ENCODE measurements around the gene AK1. TPM values are rescaled to one million over a fixed set of nuclear protein-coding genes. Genes with fewer than 3 reads are reported as not detected.
A peak's percentile ranks its signal among the peaks of the same experiment; 100 is the strongest.

Gene AK1
- total and polyA plus RNA-seq, 2 donors (not counting 3 experiments of a cell fraction or from before 2014, with no cell fraction given) = 115 to 148 TPM

DNA sequence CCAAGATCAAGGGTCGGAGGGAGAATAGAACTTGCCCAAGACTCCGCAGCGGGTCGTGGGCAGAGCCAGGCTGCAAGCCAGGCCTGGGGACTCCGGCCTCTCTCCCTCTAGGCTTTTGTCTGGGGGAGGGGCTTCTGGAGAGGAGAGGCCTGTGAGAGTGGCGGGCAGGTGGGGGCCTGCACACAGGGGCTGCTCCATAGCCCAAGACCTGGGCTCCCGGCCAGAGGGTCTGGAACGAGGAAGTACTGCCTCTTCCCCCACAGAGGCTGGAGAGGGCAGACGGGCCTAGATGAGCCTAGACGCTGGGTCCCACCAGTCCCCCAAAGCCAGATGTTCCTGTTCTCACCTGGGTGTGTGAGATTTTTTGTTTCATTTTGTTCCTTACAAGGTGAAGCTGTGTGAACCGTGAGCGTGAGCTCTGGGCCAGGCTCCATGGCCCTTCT is 27.1 kb upstream of the AK1 start:
- ChIA-PET CTCF (interaction anchor here (1.1 kb wide), 1 partner anchor 12 kb away, joined by 3 read pairs; the partner anchor contains the start of gene ST6GALNAC4), POLR2A (interaction anchor here (0.6 kb wide), 1 partner anchor 19 kb away, joined by 3 read pairs; no protein-coding TSS in a partner anchor)
- H4K20me1 ChIP-seq (replicated peaks; ENCODE audit: control insufficient read depth, extremely low read depth, insufficient read depth, low read length) = no peaks in the 10 kb centered on the region
- no TSS peak for BruUV-seq (replicated peaks)
- H3K4me1 ChIP-seq (ENCODE audit: control insufficient read depth, extremely low read depth, insufficient read depth, low read length) = peaks cover 46% of the 10 kb centered on the region
- peaks cover 0 to under 1% of the 10 kb centered on the region in 2 experiments for H3K36me3 ChIP-seq (ENCODE audit: control insufficient read depth in 2 of 2, extremely low read depth in 1 of 2, insufficient read depth in 2 of 2, low read length in 2 of 2)
- H3K4me3 ChIP-seq (replicated peaks in 1 of 3; ENCODE audit: insufficient read depth in 1 of 3, low read depth in 1 of 3, low read length in 3 of 3) = no peak overlapping the region
- peak overlapping the region; percentile 10 for H3K9ac ChIP-seq (replicated peaks; ENCODE audit: extremely low read depth, insufficient read depth, low read length)
- no peaks in the 10 kb centered on the region for H3K9me3 ChIP-seq (replicated peaks; ENCODE audit: control insufficient read depth, insufficient read depth, low read length)
- H3K27ac ChIP-seq (ENCODE audit: insufficient read depth, low read depth, low read length) = peak overlapping the region; percentile 63
- no peak overlapping the region for H3K4me2 ChIP-seq (ENCODE audit: insufficient read depth, low read length)
- no peaks in the 10 kb centered on the region for H3K27me3 ChIP-seq (ENCODE audit: control insufficient read depth in 2 of 2, insufficient read depth in 2 of 2, low read length in 2 of 2)
- FAIRE-seq (peak; percentile 21), DNase-seq (ENCODE audit: low read depth, low spot score) (peak; percentile 52)
- H3K9me1 ChIP-seq (replicated peaks; ENCODE audit: control insufficient read depth, extremely low read depth, insufficient read depth, low read length) = no peaks in the 10 kb centered on the region
- intact Hi-C loops (cut with micrococcal nuclease) (no loop called here), dilution Hi-C loops (cut with MboI; ENCODE audit: extremely low pct_ligation_motif_present, low sequenced_read_pairs) (no loop called here)
- no peaks in the 10 kb centered on the region for H3K79me2 ChIP-seq (ENCODE audit: control insufficient read depth, insufficient read depth, low read length)
- peak overlapping the region; percentile 20 for H2AFZ ChIP-seq (ENCODE audit: low read depth, low read length)
- TF ChIP-seq MYC (IDR thresholded peaks at IDR 0.05; ENCODE audit: low read depth, low read length) (no peak), JUN (IDR thresholded peaks at IDR 0.05; ENCODE audit: borderline replicate concordance, insufficient read depth, insufficient read length, low read depth) (no peak), GATA2 (IDR thresholded peaks at IDR 0.05; ENCODE audit: insufficient read depth, insufficient read length, low read depth, low read length) (no peak)

DNA sequence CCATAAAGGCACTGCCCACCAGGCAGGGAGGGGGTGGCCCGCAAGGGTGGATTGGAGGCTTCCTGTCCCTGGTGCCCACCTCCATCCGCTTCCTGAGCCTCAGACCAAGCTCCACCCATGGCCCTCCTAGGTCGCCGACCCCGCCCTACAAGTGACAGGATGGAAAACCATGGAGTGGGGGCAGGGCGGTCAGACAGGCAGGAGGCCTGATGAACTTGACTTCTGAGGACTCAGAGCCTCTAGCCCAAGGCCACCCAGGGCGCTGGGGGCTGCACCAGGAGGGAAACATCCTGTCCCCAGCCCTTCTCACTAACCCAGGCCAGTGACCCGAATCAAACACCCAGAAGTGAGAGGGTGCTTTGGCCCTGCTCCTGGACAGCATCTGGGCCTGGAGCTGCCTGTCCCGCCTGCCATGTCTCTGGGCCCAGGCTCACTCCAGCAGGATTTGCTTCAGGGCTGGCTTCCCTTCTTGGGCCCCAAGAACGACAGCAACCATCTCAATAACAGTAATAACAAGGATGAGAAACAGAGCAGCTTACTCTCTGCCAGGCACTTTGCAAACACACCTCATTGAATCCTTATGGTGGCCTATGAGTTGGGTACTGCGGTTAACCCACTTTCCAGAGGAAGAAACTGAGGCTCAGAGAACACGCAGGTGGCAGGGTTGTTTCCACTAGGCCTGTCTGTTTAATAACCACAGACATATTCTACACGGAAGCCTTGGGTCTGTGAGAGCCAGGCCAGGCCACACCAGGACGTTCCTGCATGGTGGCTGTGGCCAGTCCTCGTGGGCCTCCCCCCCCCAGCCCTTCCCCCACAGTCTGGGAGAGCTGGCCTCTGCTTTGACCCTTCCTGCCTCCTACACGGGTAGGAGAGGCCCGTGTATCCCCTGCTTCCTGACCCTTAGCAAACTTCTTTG is 26.3 kb upstream of the AK1 start:
- H3K4me2 ChIP-seq (ENCODE audit: insufficient read depth, low read length) = peak overlapping the region; percentile 36
- FAIRE-seq = peak; percentile 94
- ChIA-PET CTCF (interaction anchor here (1.1 kb wide), 1 partner anchor 13 kb away, joined by 3 read pairs; the partner anchor contains the start of gene ST6GALNAC4), POLR2A (interaction anchor here (0.6 kb wide), 1 partner anchor 18 kb away, joined by 3 read pairs; no protein-coding TSS in a partner anchor)
- no peaks in the 10 kb centered on the region for H4K20me1 ChIP-seq (replicated peaks; ENCODE audit: control insufficient read depth, extremely low read depth, insufficient read depth, low read length)
- intact Hi-C loops (cut with micrococcal nuclease) = no loop called here
- H3K9me1 ChIP-seq (replicated peaks; ENCODE audit: control insufficient read depth, extremely low read depth, insufficient read depth, low read length) = no peaks in the 10 kb centered on the region
- no peaks in the 10 kb centered on the region for H3K27me3 ChIP-seq (ENCODE audit: control insufficient read depth in 2 of 2, insufficient read depth in 2 of 2, low read length in 2 of 2)
- BruUV-seq (replicated peaks) = no TSS peak
- no peak for TF ChIP-seq GATA2 (IDR thresholded peaks at IDR 0.05; ENCODE audit: insufficient read depth, insufficient read length, low read depth, low read length)
- TF ChIP-seq, protein P1, sequence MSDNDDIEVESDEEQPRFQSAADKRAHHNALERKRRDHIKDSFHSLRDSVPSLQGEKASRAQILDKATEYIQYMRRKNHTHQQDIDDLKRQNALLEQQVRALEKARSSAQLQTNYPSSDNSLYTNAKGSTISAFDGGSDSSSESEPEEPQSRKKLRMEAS (IDR thresholded peaks at IDR 0.05; ENCODE audit: insufficient read depth, insufficient read length) = no peak
- no peak for TF ChIP-seq EZH2 (IDR thresholded peaks at IDR 0.05; ENCODE audit: borderline replicate concordance, low read depth, low read length, severe bottlenecking)
- no peak for TF ChIP-seq JUN (IDR thresholded peaks at IDR 0.05; ENCODE audit: borderline replicate concordance, insufficient read depth, insufficient read length, low read depth)
- no peak for TF ChIP-seq FOS (IDR thresholded peaks at IDR 0.05; ENCODE audit: borderline replicate concordance, insufficient read depth, low read length)
- peak; percentile 35 for TF ChIP-seq POLR2AphosphoS5 (IDR thresholded peaks at IDR 0.05; ENCODE audit: insufficient read depth, low read depth, low read length)
- no peak for TF ChIP-seq MYC (IDR thresholded peaks at IDR 0.05; ENCODE audit: low read depth, low read length)
- TF ChIP-seq, protein P2, sequence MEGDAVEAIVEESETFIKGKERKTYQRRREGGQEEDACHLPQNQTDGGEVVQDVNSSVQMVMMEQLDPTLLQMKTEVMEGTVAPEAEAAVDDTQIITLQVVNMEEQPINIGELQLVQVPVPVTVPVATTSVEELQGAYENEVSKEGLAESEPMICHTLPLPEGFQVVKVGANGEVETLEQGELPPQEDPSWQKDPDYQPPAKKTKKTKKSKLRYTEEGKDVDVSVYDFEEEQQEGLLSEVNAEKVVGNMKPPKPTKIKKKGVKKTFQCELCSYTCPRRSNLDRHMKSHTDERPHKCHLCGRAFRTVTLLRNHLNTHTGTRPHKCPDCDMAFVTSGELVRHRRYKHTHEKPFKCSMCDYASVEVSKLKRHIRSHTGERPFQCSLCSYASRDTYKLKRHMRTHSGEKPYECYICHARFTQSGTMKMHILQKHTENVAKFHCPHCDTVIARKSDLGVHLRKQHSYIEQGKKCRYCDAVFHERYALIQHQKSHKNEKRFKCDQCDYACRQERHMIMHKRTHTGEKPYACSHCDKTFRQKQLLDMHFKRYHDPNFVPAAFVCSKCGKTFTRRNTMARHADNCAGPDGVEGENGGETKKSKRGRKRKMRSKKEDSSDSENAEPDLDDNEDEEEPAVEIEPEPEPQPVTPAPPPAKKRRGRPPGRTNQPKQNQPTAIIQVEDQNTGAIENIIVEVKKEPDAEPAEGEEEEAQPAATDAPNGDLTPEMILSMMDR (IDR thresholded peaks at IDR 0.05; ENCODE audit: extremely low read depth in 1 of 2, insufficient read depth in 1 of 2, low read depth in 1 of 2, low read length in 2 of 2) = no peak
- TF ChIP-seq POLR2A (IDR thresholded peaks at IDR 0.05; ENCODE audit: low read depth, low read length) = peak; percentile 22
- peak overlapping the region; percentile 63 for H3K27ac ChIP-seq (ENCODE audit: insufficient read depth, low read depth, low read length)
- dilution Hi-C loops (cut with MboI; ENCODE audit: extremely low pct_ligation_motif_present, low sequenced_read_pairs) = no loop called here
- peak; percentile 47 for DNase-seq (ENCODE audit: low read depth, low spot score)
- peak overlapping the region; percentile 35 for H3K9ac ChIP-seq (replicated peaks; ENCODE audit: extremely low read depth, insufficient read depth, low read length)
- no peaks in the 10 kb centered on the region for H3K36me3 ChIP-seq (ENCODE audit: control insufficient read depth in 2 of 2, extremely low read depth in 1 of 2, insufficient read depth in 2 of 2, low read length in 2 of 2)
- peaks cover 46% of the 10 kb centered on the region for H3K4me1 ChIP-seq (ENCODE audit: control insufficient read depth, extremely low read depth, insufficient read depth, low read length)
- H3K79me2 ChIP-seq (ENCODE audit: control insufficient read depth, insufficient read depth, low read length) = peaks cover 2% of the 10 kb centered on the region
- no peaks in the 10 kb centered on the region for H3K9me3 ChIP-seq (replicated peaks; ENCODE audit: control insufficient read depth, insufficient read depth, low read length)
- peak overlapping the region; percentile 41 for H2AFZ ChIP-seq (ENCODE audit: low read depth, low read length)
- no peak overlapping the region for H3K4me3 ChIP-seq (replicated peaks in 1 of 3; ENCODE audit: insufficient read depth in 1 of 3, low read depth in 1 of 3, low read length in 3 of 3)

All from endothelial cell of umbilical vein (primary cell).